GM19395 (cell line): ENCODE data around the gene ARSB.

Source experiments
- ATAC-seq: cut with Tn5 transposase; IDR thresholded peaks from one replicate; pipeline ENCODE4 v1.9.1; 2021; ENCODE audit warnings: mild to moderate bottlenecking, moderate library complexity; ENCODE audit not compliant: unreplicated experiment

Gene ARSB

DNA sequence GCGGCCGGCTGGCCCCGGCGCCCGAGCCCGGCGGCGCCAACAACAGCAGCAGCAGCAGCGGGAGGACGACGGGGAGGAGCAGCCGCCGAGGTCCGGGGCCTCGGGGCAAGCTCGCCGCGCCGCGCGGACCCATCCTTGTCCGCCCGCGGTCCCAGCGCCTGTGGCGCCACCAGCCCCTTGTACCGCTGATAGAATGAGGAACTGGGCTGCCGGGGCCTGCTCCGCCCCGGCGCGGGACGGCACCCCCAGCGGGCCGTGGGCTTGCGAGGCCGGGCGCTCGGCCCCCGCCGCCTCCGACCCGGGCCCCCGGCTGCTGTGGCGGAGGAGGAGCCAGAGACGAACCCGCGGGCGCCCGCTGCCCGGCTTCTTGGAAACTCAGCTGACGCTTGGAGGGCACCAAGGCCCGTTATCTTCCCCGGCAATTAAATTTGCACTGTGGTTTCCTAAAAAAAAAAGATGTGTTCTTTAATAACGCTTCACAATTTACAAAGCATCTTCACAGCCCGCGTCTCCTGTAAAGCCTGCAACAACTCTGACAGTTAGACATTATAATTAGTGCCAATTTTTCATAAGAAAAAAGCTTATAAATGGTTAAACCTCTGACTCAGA is at the start of gene ARSB:
TSS of gene ARSB (minus strand) at position 195 of the 609 bp plus-strand sequence. CDS start at position 133, 62 bp downstream.
- ATAC-seq, result peak; percentile 48

DNA sequence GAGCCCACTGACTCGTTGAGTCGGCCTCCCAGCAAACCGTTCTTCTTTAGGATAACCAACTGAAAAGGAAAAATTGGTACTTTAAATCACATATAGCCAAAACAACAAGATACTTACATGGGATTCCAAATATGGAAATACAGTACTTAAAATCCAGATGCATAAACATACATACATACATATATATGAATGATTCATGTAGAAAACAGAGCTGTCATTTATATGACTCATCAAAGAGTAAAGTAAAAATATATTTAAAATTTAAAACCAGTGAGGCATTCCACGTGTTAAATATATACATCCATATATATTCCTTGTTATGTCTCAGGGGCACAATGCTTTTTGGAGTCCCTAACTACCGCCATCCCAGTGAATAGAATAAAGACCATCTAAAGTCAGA is 47.7 kb upstream of the ARSB start:
- no peak for ATAC-seq

DNA sequence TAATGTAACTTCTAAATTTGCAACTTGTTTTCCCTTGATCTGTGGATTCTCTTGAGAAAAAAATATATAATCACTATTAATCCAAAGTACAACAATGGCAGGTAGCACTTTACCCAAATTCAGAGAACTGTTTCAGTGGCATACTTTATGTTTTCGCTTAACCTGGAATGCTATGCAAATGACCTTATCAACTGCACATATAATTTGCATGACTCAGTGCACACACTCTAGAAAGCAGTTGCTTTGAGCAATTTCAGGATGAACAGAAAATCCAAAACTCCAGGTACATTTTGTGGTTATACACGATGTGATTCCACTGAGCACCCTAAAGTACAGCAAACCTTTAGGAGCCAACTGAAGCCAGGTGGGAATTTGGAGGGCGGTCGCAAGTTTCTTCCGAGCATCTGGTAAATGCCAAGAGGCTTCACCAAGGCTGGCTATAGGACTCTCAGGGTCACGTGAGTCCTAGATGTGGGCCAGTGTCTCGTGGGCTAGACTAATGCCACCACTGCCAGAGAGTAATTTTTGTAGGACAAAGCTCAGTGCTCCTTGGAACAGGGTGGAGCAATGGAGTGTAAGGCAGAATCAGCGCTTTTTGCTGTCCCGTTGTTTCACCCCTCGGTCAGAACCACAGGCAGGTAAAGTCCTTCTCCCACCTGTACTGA is 47.1 kb upstream of the ARSB start:
- no peak for ATAC-seq

DNA sequence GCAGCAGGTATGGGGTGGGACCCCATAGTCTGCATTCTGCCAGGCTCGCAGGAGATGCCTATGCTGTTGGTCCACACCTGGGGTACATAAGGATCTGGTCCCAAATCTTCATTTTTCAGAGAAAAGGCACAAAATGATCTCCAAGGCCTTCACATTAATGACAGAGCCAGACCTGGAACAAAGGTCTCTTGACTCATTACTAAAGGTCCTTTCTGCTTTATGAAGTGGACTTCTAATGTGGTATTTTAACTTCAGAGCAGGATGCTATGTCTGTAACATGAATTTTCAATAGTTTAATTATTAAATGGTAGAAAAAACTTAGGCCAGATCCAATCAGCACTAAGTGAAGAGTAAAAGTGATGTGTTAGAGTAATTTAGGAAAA is 46.4 kb upstream of the ARSB start:
- ATAC-seq, result no peak

DNA sequence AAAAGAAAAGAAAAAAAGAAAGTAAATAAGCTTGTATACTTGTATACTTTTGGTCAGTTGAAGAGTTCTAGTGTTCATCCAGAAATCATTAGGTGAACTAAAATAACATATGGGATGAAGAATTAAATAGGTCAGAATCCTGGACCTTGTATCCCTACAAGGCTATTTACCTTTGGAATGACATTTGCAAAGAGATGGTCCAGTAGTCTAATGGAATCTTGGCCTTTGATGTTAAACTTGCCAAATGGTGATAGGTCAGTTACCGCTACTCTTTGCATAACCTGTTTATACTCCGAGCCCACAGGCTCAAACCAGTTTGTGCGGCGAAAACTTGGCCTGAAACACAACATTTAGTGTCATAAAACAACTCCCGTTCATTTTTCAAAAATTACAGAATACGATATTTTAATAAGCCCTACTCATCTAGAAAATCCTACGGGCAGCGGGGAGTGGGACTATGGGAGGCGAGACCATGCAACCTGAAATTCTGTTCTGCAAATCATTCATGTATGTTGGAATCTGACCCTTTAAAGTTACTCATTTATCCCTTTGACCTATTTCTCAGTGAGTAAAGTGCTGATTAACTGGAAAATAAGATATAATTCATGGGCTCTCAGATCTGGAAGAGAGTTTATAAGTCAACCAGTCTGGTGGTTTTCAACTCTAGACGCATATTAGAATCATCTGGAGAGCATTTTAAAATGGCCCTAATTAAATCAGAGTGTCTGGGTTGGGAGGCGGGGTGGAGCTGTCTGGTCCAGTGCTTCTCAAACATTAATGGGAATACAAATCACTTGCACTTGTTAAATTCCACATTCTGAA is 45.8 kb upstream of the ARSB start:
- no peak for ATAC-seq

DNA sequence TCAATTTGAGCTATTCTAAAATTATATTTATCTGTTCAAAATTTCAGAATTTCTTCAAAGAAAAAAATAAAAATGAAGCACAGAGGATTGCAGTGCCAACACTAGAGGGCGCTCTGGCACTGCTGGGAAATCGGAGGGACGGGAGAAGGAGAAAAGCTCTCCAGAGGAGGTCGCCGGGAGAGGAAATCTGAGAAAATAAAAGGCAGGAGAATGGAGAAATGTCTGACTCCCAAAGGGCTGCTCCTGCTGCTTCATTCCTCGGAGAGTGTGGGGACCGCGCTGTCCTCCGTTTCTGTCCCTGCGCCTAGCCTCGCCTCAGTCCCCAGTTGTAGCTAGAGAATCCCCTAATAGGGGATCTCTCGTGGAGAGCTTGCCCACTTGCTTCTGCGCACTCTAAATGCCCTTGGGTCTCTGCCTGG is 40.0 kb upstream of the ARSB start:
- no peak for ATAC-seq

DNA sequence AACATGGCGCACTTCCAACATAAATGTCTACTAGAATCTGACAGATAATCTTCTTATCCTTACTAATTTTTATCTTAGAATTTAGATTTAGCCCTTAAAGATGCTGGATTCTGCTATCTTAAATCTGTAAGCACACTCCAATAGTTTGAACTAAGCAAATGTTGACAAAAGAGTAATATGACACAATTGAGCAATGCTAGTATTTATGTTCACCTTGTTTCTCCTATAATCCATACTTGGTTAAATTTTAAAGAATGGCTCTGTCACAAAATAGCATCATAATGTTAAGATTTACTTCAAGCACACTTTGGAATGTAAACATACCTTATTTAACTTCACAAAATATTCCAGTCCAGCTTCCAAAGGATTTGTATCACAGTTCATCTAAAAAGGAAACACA is 38.8 kb upstream of the ARSB start:
- ATAC-seq, result no peak

DNA sequence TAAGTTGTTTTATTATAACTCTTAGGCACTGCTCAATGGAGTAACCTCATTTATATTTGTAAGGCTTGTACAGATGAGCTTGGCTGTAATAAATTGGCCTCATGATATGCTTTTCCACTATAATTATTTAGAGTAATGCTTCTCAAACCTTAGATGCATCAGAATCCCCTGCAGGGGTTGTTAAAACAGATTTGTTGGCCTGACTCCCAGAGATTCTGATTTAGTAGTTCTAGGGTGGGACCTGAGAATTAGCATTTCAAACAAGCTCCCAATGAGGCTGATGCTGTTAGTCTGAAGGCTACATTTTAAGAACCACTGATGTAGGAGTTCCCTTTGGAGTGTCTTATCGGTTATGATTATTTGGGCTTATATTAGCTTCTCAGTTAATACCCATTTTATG is 38.2 kb upstream of the ARSB start:
- no peak for ATAC-seq

DNA sequence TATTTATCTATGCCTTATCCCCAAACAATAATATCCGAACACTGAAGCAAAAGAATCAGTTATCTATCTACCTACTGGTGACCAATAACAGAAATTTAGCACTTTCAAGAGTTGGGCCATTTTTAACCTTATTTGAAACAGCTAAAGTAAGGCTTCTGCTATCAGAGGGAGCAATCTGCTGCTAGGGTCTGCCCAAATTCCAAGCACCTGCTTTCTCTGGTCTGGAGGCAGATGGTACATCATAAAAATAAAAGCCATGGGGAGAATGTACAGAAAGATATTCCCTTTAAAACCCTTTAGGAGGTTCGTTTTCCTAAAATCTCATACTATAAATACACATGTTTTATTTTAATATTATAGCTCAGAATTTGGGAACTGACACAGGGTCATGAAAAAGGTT is 37.7 kb upstream of the ARSB start:
- ATAC-seq, result no peak

DNA sequence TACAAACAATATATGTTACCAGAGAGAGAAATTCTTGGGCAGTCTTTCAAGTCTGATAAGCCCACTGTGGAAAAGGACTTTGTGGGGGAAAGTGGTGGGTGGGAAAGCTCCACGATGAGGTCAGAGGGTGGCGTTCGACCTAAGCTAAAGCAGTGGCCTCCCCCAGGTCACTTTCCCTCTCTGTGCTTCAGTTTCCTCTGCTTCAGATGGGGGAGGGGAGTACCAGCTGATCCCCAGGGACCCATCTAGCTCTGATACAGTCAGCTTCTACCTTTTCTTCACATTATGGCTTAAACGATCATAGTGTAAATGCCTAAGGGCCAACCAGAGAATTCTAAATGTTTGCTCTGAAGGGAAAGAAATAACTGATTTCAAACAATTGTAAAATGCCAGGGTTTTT is 36.6 kb upstream of the ARSB start:
- ATAC-seq, result no peak

DNA sequence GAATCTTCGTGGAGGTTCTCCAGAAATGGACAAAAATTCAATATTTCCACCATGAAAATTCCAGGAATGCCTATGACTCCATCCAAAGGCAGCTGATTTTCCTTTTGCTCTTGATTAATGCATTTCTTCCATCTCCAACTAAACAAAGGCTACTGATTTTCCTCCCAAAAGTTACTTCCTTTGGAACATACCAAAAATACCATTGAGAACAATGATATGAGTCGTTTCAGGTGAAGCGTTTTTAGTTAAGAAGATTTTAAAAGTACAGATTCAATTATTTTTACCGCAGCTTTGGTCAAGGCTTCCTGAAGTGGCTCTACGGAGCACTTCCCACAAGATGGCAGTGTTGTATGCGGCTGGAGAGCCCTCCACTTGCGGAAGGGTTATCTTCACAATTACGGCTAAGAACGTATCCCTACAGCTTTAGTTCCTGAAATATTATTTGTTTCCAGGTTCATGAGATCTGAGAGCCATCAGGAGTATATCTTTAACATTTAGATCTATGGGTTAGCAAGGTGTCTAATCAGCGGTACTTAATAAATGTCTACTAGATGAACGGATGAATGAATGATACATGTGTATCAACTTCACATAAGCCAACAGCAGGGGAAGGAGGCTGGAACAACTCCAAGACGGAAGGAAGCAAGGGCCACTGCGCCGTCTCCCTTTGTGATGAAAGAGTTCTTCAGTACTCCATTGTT is 35.9 kb upstream of the ARSB start:
- ATAC-seq, result no peak

DNA sequence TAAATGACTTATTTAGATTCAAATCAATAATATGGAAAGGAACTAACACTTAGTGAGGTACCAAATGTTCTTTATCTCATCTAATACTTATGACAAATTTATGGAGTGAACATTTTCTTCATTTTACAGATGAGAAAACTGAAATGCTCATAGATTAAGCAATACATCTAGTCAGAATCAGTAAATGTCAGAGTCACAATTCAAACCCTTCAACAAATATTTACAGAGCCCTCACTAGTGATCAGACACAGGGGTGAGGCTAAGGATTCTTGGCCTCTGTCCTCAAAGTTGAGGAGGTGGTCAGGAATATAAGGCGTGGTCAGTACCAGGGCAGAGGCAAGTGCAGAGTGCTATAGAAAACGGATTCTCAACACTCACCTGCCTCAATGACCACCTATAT is 29.5 kb upstream of the ARSB start:
- no peak for ATAC-seq

DNA sequence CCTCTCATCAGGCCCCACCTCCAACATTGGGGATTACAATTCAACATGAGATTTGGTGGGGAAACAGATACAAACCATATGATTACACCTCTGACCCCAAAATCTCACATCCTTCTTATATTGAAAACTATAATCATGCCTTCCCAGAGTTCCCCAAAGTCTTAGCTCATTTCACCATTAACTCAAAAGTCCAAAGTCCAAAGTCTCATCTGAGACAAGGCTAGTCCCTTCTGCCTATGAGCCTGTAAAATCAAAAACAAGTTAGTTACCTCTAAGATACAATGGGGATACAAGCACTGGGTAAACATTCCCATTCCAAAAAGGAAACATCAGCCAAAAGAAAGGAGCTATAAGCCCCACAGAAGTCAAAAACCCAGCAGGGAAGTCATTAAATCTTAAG is 26.8 kb upstream of the ARSB start:
- ATAC-seq, result no peak

DNA sequence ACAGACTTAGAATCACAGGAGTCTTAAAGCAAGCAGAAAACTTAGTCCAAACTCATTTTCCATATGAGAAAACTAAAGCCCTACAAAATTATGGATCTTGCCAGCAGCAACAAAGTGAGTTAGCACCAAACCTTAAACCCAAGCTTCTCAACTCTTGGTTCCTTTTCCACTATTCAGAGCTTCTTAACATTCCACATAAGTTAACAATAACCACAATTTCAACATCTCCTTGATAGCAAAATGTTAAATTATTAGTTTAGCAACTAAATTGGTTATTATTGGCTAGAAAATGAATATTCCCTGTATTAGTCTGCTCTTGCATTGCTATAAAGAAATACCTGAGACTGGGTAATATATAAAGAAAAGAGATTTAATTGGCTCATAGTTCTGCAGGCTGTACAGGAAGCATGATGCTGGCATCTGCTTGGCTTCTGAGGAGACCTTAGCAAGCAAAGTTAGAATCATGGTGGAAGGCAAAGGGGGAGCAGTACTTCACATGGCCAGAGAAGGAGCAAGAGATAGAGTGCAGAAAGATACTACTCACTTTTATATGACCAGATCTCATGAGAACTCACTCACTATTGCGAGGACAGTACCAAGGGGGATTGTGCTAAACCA is 26.2 kb upstream of the ARSB start:
- ATAC-seq, result no peak

DNA sequence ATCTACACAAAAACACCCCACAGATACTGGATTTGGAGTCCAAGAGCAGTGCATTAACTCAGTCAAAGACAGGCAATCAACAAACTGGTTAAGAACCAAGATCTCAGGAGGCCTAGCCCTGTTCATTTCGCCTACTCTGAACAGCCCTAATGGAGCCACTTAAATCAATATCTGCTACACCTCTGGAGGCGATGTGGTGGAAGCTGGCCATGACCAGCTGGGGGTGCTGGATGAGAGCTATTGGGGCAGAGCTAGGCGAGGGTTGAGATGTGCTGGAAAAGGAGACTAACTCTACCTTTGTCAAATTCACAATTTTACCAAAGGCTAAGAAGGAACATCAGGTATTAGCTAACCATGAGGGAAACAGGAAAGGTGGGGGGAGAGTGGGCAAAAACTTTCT is 23.3 kb upstream of the ARSB start:
- ATAC-seq, result no peak

DNA sequence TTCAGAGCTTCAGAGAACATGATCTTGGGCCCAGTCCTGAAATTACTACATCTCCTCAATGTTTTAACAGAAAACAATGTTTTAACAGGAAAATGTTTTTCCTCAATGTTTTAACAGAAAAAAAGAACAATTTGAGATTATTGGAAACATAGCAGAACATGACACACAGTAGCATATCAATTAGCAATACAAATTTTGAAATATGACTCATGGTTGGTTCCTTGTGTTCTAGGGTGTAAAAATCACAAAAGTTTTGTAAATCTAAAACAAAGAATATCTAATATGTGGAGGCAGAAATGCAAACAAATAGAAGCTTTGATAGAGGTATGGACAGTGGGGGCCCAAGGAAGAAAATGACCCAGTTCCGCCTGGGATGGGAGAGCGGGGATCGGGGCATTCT is 22.8 kb upstream of the ARSB start:
- ATAC-seq, result no peak

DNA sequence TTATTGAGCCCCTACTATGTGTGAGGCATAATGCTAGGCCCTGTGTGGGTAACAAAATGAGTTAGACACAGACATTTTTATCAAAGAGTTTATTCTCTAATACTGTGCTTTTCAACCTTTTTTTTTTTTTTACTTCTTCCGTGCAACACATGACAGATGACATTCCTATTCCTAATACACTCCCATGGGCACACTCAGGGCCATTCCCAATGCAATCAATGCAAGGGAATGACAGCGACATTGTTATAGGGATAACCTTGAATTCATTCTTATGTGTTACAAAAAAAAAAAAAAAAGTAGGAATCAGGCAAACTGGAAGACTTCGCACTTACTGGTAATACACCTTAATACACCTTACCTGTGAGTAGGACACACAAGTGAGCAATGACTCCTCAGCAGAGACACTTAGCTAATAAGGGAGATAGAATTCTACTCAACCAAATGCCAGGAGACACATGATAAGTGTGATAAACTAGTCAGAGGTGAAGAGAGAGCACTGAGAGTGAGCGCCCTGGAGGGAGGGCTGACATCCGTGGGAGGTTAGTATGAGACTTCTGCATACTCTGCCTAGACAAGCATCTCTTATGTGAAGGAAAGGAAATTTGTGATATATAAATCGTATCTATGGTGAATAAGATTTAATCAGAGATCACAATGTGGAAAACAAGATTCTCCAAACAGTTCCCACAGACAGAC is 21.0 kb upstream of the ARSB start:
- no peak for ATAC-seq

DNA sequence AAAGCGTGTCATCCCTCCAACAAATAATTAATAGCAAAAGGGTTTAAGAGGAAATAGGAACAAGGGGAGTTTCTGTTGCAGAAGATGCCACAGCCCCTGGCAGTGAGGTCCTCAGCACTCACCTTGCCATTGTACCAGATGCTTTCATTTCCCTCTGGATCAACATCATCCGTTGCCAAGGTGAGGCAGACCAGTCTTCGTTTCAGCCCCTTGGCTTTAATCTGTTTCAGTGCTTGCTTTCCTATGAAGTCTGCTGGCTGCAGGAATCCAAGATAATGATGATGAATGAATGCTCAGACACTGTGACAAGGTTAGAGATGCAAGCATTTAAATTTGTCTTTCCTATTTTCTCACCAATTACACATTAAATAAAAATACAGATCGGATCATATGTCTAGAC is 20.0 kb upstream of the ARSB start:
- ATAC-seq, result no peak

DNA sequence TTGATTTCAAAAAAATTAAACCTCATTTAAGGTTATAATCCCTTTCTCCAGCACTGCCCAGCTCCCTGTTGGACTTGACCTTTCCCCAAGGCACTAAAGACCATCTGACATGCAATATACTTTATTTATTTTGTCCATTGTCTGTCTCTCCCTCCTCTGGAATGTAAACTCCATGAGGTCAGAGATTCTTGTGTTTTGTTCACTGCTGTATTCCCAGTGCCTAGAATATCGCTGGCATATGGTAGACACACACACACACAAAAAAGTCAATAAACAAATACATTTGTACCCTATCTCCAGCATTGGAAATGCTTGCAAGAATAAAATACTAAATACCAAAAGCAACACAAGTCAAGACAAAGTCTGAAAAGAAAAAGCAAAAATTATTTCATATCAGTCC is 17.3 kb upstream of the ARSB start:
- no peak for ATAC-seq

DNA sequence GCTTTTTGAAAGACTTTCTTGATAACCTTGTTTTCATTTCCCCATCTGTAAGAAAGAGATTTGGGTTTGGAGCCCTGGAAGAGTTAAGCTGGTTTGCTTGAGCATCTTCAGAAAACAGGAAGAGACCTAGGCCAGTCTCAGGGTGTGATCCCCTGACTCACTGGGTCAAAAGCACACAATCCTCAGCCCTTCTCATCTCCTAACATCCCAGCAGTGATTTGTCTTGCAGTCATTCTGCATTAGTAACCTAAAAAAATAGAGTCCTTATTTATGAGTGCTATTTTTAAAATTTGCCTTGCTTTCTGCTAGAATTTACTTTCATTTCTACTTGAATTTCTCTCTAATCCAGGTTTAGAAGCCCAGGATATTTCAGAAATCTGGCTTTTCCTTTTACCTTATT is 16.4 kb upstream of the ARSB start:
- no peak for ATAC-seq

DNA sequence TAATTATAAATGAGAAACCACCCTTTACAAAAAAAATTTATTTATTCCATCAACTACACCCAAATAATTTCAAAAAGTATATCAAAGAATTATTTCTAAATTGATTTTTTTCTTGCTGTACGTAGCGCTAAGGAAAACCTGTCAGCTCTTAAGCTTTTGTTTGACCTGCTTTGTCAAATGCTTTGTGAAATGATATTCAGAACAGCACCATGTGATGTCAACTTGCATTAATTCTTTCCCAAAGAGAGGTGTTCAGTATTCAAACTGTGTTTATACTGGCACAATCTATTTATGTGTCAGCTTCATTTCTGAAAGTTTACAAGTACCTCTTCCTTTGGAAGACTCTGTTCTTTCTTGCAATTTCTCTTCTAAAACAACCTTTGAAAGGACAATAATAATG is 12.0 kb upstream of the ARSB start:
- ATAC-seq, result no peak
